Activated CD8-positive, alpha-beta memory T cell treated with anti-CD3 and anti-CD28 coated beads for 24 hours (primary cell): ENCODE measurements around the gene HYKK.
"Not testable (repeated sequence)": the region's sequence is repeated elsewhere in the genome, so short reads cannot be mapped to it uniquely, and the experiment has no call there.

Experiments
- DNase-seq: peaks from one replicate; pipeline ENCODE4 v3.0.0-alpha.2; 2020

Gene HYKK

GRCh38 chr15:78540871-78541743, 33.7 kb downstream of the HYKK start:
- DNase-seq = peak; percentile 62

DNA sequence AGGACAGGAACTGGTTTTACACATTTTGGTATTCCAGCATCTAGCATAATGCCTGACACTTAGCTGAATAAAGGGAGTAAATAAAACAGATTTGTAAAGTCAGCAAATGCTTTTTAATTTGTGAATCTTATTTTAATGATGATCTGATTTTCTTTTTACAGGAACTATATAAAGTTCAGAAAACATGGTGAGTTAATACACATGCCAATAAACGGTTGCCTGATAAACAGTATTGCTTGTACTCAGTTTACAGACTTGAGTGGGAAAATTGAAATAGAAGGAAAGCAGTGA, 34.3 kb downstream of the HYKK start:
- no peak for DNase-seq

DNA sequence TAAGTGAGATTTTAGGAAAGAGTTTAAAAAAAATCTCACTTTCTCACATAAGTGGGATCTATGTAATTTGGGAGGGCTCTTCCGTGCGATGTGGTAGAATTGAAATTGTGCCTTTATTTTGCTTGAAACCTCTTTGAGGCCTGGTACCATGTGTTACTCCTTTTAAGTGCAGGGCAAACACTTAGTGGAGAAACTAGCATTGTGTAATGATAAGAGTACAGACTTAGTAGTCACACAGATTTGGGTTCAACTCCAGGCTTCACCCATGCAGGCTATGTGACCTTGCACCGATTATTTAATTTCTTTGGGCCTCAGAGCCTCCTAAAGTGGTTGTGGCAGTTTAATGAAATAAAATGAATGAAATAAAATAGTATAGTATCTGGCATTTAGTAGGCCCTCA, 35.3 kb downstream of the HYKK start:
- no peak for DNase-seq

DNA sequence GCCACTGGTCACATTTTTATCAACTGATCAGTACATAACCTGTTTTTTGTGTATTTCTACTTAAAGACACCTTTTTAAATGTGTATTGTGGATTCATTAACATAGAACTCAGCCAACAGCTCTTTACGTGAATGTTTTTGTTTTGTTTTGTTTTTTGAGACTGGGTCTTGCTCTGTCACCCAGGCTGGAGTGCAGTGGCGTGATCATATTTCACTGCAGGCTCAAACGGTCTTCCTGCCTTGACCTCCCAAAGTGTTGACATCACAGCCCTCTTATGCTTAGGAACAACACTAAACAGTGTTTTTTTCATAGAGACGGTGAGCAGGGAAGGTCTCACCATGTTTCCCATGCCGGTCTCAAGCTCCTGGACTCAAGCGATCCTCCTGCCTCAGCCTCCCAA, 42.8 kb downstream of the HYKK start:
- no peak for DNase-seq

- DNase-seq = no peak
These were observed 43.4 kb downstream of the HYKK start for GRCh38 chr15:78550815-78551214.

GRCh38 chr15:78551902-78552301, 44.5 kb downstream of the HYKK start:
- no peak for DNase-seq

GRCh38 chr15:78552597-78552996, 45.2 kb downstream of the HYKK start:
- DNase-seq = no peak

DNA sequence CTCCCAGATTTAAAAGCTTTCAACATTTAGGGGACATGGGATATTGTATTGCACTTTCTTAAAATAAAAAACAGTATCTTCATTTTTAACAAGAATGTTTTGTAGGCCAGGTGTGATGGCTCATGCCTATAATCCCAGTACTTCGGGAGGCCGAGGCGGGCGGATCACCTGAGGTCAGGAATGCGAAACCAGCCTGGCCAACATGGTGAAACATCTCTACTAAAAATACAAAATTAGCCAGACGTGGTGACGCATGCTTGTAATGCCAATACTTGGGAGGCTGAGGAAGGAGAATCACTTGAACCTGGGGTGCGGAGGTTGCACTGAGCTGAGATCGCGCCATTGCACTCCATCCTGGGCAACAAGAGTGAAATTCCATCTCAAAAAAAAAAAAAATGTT, 52.8 kb downstream of the HYKK start:
- not testable (repeated sequence) for DNase-seq

DNA sequence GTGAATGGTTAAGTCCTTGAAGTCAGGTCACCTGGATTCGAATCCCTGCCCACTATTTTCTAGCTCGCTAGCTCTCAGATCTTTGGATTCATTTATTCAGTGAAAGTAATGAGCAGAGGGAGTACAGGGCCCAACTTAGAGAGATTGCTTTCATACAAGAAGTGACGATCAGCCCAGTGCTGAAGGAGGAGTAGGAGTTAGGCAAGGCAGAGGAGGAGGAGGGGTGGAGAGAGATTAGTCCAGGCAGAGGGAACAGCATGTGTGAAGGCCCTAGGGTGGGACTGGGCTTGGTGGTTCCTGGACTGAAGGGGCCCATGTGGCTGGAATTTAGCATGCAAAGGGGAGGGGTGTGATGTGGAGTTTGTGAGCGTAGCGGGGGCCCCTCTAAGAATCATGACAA, 54.1 kb downstream of the HYKK start:
- DNase-seq = no peak

GRCh38 chr15:78563092-78563491, 55.7 kb downstream of the HYKK start:
- DNase-seq = no peak

DNA sequence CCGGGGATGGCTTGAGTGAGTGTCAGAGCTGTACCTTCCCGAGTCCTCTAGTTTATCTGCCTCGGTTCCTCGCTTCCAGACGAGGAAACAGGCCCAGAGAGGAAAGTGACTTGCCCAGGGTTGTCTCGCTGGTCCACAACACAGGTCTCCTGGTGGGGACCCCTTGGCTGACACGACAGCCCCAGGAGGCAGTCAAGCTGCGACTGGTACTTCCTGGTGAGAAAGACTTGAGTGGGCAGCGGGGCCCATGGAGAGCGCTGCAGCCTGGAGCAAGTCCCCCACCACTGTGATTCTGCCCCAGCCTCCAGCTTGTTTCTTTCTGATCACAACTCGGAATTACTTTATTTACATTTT, 57.3 kb downstream of the HYKK start:
- no peak for DNase-seq

DNA sequence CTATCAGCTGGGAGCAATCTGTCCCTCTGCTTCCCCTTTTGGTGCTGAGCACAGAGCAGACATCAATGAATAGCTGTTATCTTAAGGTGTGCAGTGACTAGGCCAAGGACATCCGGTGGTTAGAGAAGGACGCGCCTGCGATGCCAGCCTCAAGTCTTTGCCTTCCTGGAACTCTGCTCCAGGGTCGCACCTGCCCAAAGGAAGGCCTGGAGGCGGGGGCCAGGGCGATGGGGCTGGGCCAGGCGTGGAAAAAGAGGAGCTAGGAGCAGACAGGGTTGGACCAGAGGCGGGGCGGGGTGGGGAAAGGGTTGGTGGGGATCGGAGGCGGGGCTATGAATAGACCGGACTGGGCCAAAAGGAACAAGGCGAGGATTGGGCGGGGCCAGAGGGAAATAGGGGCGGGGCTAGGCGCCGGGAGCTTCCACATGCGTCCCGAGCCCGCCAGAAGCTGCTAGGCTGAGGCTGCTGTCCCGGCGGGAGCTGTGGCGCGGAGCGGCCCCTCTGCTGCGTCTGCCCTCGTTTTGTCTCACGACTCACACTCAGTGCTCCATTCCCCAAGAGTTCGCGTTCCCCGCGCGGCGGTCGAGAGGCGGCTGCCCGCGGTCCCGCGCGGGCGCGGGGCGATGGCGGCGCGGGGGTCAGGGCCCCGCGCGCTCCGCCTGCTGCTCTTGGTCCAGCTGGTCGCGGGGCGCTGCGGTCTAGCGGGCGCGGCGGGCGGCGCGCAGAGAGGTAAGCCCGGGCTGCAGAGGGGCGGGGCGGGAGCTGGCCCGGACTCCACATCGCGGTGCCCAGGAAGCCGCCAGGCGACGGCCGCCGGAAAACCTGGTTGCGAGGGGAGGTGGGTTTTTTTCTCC, 57.9 kb downstream of the HYKK start, which contains the start of gene CHRNA5:
CHRNA5 (plus strand) TSS at position 424 of the 854 bp plus-strand sequence; CDS start at position 624, 200 bp downstream.
- peak; percentile 92 for DNase-seq

GRCh38 chr15:78565951-78566774, 58.8 kb downstream of the HYKK start:
- peak; percentile 60 for DNase-seq

GRCh38 chr15:78567531-78567930, 60.2 kb downstream of the HYKK start:
- no peak for DNase-seq

DNA sequence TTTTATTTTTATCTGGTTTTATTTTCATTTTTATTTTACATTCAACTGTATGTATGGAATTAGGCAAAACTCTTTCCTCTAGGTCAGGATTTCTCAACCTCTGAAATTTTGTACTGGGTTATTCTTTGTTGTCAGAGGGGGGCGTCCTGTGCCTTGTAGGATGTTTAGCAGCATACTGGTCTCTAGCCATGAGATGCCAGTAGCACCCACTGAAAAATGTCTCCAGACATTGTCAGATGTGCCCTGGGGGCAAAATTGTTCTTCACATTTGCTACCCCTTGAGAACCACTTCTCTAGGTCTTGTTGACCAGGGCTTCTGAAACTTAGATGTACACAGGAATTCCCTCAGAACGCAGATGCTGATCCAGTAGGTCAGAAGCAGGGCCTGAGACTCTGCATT, 63.3 kb downstream of the HYKK start:
- DNase-seq = no peak

- no peak for DNase-seq
These were observed 64.0 kb downstream of the HYKK start for GRCh38 chr15:78571382-78571781.

DNA sequence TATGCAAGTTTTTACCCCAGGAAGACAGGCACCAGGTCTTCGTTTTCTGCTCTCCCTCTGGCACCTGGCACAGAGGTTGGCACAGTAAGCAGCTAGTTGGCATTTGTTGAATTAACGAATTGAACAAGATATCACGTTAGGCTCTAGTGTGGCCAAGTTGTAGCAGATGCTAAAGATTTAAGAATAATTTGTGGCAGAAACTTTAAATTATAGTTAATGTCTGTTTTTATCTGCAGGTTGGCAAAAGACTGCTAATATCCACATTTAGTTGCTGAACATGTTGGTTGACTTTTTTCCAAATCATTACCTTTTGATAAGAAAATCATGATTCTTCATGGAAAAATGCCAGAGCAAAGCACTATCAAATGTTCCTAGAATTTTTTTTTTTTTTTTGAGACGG, 66.0 kb downstream of the HYKK start:
- DNase-seq = no peak

DNA sequence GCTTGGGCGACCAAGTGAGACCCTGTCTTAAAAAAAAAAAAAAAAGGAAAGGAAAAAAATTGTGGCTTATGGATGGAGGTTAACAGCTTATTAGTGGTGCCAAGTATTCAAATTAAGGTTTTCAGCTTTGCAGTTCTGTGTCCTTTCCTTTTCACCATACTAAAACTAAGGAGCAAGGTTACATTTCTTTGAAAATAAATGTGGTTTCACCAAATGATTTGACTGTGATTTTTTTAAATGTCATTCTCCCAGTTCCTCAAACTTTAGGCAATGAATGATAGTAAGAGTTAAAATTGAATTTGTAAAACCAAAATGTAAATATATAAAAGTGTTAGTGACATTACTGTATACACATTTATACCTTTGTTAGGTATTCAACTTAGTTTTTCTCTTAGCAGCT, 67.6 kb downstream of the HYKK start:
- no peak for DNase-seq
